Left kidney (tissue), 8 donors: ENCODE measurements around the gene TENM4. TPM values are rescaled to one million over a fixed set of nuclear protein-coding genes. Genes with fewer than 3 reads are reported as not detected.
A peak's percentile ranks its signal among the peaks of the same experiment; 100 is the strongest.

Experiments used
- DNase-seq: peaks from one replicate; pipeline ENCODE4 v3.0.0-alpha.2; 2013
- long read RNA-seq, 8 donors: transcript quantifications; one replicate each; lab custom pipeline, GENCODE V29; 2026
- polyA plus RNA-seq: library from polyadenylated mRNA; unstranded; fragments of 120-200 nt; gene quantifications from one replicate; pipeline ENCODE4 v1.2.1, GENCODE V29; 2013; ENCODE audit not compliant: insufficient read length

Gene TENM4
- 24.5 TPM for polyA plus RNA-seq
- long read RNA-seq, donor 1 = 0 reads
- long read RNA-seq, donor 2, partial matches to known transcripts = 7 of 7 reads
- long read RNA-seq, donor 2, other reads (novel, unspliced or antisense) = 0 of 7 reads
- long read RNA-seq, donor 3 = 0 reads
- long read RNA-seq, donor 4 = 0 reads
- long read RNA-seq, donor 5 = 0 reads
- long read RNA-seq, donor 6, partial matches to known transcripts = 0 of 2 reads
- long read RNA-seq, donor 6, other reads (novel, unspliced or antisense) = 0 of 2 reads
- long read RNA-seq, donor 7 = 0 reads
- long read RNA-seq, donor 8 = 0 reads

DNA sequence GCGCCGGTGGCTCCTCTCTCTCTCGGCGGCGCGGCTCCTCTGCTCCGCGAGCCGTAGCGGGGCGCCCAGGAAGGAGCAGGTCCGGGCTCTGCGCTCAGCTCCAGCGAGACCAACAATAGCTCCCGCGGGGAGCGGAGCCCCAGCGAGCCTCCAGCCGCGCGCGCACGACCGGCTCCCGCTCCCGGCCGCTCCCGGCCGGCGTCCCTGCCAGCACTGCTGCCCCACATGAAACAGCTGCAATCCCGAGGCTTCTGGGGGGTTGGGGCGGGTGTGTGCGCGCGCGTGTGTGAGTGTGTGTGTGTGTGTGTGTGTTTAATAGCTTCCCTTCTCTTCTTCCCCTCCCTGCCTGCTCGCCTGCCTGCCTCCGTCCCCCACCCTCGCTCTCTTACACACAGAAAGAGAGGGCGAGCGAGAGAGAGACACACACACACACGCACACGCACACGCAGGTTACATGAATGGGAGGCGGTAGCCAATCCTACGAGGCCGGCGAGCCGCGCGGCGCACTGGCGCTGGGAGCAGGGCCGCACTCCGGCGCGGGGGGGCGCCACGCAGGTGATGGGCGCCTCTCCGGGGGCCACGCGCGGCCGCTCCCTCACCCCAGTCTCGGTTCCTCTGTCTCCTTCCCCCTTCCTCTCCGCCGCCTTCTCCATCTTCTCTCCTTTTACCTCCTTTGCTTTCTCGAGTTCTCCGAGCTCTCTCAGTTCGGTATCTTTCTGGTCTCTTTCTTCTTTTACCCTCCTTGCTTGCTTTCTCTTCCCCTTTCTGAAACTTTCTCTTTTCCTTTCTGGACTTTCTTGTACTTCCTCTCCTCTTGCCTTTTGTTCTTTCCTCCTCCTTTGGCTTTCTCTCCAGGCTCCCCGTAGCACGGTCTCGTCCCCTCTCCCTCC, at the start of gene TENM4:
Gene TENM4 (minus strand): TSS at position 460 of the 890 bp plus-strand sequence. CDS start 371,086 bp downstream, outside the sequence.
- DNase-seq = peak; percentile 85

DNA sequence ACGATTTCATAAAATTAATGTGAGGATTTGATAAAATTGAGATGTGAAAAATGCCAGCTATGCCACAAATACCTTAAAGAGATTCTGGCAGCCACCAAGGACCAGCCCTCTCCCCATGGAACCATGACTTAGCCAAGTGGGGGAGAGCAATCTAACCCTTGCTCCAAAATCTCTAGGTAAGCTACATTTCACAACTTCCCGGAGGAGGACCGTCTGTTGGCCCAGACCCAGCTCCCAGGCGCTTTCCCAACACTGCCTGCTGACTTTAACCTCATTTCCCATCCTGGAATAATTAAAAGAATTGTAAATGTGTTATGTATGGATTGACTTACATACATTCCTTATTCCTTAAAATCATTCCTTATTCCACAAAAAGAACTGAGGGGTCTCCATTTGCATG, 47.5 kb upstream of the TENM4 start:
- DNase-seq = no peak

DNA sequence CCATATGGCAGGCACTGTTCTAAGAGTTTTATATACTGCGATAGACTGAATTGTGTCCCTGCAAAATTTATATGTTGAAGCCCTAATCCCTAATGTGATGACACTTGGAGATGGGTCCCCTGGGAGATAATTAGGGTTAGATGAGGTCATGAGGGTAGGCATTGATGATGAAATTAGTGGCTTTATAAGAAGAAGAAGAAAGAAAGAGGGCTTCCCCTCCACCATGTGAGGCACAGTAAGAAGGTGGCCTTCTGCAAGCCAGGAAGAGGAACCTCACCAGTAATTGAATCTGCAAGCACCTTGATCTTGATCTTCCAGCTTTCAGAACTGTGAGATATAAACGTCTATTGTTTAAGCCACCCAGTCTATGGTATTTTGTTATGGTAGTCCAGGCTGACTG, 46.6 kb upstream of the TENM4 start:
- DNase-seq = no peak

DNA sequence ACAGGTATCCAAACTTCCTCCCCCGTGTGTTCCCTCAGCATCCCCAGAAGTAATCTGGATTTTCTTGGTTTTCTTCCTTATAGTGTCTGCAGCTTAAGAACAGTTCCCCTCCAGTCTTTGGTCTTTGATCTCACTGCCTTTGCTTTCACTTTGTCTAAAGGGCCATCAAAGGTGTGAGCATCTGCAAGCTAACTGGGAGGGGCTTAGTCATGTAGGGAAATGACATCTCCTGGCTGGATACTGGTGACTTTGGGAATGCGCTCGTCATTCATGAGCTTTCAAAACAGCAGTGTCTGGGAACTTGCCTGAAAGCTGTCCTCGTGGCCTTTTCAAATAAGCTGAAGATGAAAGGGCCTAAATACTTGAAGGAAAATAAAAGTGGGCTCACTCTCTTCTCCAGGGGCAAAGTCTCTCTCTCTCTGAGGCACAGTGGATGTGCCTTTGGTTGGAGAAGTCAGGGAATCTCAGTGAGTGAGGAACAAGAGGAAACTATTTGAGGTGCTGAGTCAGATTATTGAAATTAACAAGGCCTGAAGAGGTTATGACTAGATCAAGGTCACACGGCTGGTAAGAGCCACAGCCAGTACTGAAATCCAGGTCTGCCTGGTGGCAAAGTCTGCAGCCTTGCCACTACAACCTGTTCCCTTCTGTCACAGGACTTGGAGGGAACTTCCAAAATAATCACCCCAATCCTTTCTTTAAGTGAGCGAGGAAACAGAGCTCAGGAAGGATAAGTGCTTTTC, 45.6 kb upstream of the TENM4 start:
- DNase-seq = no peak

DNA sequence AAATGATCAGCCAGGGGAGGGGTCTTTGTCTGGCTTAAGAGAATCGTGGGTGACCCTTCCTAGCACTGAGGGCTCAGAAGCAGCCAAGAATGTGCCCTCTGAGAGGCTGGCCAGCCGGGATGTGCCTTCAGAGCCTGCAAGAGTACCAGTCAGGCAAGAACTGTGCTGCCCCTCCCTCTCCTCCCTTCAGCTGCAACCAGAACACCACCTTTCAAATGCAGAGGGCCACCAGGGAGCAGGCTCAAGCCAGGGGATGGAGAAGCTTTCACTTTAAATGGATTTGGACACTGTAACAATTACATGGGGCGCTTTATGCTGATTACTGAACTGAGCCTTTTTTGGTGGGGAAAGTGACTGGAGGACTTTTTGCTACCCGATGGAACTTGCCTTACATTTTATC, 44.9 kb upstream of the TENM4 start:
- DNase-seq = no peak

DNA sequence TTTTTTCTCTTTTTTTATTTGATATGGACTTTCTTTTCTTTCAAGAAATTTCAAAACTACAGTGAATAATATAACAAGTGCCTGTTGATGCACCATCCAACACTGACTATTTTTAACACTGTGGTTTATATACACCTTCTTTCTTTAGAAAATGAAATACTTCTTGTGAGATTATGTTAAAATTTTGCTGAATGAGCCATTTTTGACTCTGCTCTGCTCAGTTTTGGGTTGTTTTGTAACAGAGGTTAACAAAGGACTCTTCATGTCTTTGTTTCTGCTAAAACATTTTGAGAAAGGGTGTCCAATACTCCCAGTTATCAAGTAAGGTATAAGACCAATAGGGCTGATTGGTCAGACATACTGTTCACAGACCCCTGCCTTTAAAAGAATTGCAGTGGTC, 44.0 kb upstream of the TENM4 start:
- DNase-seq = no peak

DNA sequence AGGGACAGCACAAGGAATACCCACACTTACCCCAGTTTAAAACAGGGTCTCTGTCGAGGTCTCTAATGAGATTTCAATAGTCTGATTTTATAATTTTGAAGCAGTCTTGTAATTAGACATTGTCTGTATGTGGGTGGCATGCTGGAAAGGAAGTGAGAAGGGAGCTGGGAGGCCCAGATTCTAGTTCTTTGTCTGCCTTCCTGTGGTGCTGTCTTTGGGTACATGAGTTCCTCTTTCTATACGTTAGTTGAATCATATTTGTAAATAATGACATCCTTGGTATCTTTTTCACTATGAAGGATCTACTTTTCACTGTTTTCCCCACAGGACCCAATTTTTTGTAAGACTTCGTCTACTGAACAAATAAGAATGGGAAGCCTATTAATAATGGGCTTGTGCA, 42.0 kb upstream of the TENM4 start:
- DNase-seq = no peak

DNA sequence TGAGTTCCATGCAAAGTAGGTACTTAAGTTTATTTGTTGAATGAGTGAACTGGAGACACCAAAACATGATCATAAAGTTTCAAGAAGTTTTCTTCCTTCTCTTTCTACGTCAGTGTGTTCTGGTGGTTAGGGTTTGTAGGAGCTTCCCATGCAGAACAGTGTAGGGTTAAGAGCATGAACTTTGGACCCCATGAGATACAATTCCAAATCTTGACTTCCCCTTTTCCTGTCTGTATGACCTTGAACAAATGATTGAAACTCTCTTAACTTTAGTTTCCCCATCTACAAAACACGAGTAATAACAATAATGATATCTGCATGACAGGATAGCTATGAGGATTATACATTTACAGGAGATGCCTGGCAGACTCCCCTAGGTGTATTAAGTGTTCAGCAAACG, 41.0 kb upstream of the TENM4 start:
- DNase-seq = no peak

DNA sequence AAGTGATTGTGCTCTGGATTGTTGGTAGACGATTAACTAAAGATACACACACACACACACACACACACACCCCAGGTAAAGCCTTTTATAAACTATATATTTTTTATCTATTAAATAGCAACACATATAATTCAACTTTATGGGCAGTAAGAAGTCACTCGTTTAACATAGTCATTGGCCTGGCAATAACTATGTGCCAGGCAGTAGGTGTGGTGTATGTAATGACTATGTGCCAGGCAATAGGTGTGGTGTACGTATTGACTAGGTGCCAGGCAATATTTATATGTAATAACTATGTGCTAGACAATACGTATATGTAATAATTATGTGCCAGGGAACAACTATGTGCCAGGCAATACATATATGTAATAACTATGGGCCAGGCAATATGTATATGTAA, 40.0 kb upstream of the TENM4 start:
- no peak for DNase-seq

DNA sequence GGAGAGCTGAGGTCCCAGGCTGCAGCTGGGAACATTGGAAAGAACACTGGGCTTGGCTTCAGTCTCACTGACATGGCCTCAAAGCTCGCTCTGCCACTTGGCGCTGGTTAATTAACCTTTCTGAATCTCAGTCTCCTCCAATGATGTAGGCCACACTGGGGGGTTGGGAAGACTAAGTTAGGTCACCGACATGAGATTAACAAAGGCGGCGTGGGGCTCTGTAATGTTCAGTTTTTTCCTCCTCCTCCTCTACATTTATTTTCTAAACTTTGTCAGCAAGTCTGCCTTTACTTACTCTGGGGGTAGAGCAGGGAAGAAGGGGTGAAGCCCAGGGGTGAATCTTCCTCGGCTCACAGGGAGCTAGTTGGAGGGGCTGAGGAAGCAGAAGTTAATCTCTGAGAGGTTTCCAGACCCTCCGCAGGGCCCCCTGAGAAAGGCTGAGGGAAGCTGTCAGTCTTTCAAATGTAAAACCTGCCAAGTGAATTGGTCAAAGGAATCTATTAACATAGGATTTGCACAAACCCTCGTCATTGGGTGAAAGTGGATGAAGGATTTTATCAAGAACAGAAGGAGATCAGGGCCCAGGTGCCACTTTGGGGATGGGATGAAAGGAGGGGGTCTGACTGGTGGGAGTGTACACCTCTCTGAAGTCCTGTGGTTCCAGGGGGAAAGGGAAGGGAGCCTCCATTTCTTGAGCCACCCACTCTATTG, 32.1 kb upstream of the TENM4 start:
- no peak for DNase-seq

DNA sequence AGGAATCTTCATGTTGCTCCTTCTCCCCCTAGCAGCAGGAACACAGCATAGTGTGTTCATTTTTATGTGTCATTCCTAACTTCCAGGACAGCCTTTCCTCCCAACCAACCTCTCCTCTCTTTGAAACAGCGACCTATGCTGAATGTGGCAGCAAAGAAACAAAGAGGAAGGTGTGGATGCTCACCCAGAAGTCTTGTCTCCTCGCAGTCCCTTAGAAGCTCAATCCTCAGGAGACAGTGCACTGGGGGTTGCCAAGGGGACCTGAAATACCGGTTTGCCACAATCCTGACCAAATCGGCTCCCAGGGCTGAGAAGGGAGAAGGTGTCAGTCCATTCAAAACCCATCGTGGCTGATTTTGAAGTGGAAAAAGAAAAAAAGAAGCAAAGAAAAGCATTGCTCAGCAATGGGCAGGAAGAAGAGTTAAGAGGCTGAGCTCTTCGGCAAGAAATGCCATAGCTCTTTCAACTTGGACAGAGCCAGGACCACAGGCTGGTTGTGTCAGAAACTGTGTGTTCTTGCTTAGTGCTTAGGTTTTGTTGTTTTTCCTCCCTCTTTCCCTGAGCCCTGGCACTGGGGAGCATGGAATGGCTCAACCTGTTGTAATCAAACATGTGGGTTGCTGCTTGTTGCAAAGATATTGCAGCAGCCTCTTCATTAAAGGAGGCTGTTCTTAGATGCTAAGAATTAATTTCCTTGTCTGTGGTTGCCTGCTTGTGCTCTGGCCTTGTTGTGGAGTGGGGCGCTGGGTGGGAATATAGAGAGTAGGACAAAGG, 30.4 kb upstream of the TENM4 start:
- no peak for DNase-seq

DNA sequence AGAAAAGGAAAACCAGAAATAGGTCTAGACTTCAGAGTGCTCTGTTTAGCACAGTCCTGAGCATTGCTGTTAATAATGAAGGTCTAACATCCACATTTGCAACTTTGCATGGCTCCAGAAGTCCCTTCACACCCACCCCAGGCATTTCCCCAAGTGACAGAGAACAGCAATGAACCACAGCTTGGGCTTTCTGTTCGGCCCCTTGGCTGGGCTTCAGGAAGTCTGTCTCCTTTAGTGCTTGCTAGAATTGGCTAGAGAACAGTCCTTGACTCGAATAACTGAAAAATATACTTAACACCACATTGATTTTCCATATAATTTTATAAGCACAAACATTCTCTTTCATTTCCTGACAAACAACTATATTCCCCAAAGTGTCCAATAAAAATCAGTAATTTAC, 29.3 kb upstream of the TENM4 start:
- DNase-seq = no peak

DNA sequence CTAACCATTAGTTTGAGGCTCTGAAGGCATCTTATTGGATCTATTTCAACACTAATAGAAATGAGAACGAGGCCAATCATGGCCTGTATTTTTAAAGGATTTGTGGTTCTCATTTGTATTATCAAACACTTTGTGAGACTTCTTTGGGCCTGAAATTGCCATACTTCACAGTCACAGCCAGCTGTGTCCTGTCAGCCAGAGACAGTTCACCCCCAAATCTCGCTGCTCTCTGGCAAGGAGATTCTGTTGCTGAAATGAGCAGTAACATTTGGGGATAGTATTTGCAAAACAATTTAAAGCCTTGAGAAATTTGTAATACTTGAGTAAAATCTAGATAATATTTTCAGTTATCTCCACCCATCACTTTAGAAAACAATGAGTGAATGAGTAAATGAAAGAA, 26.9 kb upstream of the TENM4 start:
- no peak for DNase-seq

DNA sequence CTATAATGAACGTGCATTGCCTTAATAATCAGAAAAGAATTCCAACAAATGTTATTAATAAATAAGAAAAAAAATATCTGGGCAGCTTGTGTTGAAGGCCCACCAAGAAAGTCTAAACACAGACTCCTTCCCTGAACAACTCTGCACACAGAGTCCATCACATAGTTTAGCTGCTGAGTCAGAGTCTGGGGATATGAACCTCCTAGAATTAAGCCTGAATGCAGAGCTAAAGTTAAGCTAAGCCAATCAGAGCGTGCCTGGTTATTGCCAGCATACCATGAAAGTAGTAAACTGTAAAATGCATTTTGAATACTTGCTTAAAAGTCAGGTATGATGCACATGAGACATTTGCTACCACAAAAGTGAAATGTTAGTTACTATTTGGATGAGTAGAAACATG, 25.6 kb upstream of the TENM4 start:
- no peak for DNase-seq

DNA sequence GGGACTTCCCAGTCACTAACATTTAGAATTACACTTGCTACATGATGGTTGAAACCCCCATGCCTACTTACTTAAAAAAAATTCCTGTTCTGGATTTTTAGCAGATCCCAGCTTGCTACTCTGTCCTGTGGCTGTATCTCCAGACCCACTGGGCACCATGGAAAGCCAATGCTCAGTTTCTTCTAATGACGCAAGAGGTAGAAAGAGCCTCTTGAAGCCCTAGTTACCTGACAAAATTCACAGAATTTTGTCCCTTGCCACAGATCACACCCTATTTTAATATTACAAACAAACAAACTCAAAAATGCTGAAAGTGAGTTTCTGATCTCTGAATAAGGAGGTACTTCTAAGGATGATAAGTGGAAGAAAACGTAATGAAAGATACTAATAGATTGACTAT, 24.3 kb upstream of the TENM4 start:
- DNase-seq = no peak

DNA sequence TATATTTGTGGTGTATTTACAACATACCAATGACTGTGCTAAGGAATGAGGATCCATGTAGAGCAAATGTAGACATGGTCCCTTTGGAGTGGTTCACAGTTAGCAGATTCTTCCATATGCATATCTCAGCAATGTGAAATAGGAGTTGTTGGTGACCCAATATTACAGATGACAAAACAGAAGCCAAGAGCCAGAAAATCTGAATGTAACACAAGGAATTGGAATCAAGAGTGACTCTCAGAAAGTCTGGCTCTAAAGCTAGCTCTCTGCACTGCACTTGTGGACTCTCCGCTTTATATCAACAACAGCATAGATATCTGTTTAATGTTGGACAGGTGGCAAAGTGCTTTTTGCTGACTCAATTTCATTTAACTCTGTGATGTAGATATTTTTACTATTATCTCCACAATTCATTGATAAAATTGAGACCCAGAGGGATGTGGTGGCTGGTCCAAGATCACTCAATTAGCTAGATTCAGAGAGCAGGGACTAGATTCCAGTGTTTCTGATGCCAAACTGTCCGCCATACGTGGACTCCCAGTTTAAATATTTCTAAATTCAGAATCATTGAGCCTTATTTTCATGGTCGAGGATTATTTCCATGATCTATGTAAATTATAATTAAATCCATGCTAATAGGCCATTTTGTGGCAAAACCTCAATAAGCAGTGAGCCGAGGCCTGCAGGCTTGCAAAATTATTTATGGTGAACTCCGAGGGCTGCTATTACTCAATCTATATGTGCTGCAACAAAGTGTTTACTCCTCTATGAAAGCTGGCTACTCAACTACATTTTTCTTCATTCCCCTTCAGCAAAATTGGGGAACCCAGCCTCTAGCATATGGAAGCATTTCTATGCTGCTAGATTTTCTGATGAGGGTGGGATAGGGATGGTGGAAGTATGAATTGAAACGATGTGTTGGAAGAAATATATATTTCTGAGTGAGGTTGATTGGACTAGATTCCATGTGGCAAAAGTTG, 21.1 kb upstream of the TENM4 start:
- no peak for DNase-seq

DNA sequence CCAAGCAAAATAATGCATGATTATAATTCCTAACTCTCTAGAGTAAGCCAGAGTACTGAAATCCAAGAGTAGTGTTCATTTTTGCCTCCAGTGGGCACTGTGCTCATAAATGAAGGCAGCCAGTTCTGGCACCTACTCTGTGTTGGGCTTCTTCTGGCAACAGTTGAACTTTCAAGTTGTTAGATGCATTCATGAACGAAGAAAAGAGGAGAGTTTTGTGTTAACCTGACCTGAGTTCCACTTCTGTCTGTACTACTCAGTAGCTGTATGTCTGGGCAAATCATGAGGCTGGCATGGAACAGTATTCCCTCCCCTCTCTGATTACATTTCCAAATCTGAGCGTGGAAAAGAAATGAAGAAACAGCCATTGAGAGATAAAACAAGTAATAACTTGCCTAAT, 20.3 kb upstream of the TENM4 start:
- peak; percentile 54 for DNase-seq

DNA sequence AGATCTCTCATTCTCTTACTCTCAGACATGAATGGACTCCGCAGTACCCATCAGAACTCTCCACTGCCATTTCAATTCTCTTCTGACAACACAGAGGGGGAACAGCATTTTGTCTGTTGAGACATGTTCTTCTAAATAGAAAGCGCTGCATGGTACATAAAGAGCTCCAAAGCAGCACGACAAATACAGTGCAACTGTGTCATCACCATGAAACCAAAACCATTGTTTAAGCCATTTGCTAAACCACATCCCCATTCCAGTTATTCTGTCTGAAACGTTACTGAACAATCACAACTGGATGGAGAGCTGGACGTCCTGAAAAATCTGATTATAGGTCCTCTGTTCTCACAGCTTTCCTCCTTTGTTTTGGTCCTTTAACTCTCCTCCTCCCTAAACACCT, 17.9 kb upstream of the TENM4 start:
- DNase-seq = no peak

DNA sequence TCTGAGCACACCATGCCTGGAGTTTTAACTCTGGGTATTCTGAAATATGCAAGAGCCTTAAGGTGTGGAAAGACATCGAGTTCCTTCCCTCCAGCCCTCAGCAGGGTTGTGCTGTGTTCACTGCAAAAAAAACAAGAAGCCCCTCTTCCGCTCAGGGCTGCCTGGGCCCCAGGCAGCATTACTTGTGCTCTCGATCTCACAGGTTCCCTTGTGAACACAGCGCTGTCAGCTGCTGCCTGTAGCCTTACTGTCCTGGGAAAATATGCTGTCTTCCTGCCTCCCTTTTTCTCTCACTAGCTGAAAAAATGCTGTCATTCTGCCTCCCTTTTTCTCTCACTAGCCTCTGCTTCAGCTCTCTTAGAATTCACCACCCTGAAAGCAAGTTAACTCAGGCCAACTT, 15.7 kb upstream of the TENM4 start:
- no peak for DNase-seq

DNA sequence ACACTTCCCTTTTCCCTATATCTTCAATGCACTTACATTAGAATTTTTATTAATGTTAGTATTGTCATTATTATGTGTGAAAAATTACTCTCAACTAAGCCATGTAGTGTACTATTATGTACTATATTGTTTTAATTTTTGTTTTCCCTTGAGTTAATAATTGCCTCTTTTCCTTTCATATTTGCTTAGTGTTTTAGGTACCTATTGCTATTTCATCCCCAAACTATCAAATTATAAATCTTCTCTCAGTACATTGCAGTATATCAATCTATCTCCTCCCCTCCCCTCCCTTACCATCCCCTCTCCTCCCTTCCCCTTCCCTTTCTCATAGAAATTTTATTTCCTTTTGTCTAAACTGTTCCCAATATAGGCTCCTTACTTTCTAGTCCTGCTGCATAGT, 12.8 kb upstream of the TENM4 start:
- no peak for DNase-seq
